GM23248 (cell line): ENCODE results near the gene CLMP. TPM values are rescaled to one million over a fixed set of nuclear protein-coding genes. Genes with fewer than 3 reads are reported as not detected.
A peak's percentile ranks its signal among the peaks of the same experiment; 100 is the strongest.

ENCODE experiments used
- DNase-seq: peaks from one replicate; pipeline ENCODE4 v3.0.0-alpha.2; 2015
- H2AFZ ChIP-seq: fragments of 200-600 bp; sonication (generic); 2 replicates; pipeline ENCODE4 v1.6.1; 2016; ENCODE audit warnings: antibody characterized with exemption
- H3F3A ChIP-seq: fragments of 200-600 bp; sonication (generic); 2 replicates; pipeline ENCODE4 v1.6.1; 2016; ENCODE audit warnings: mild to moderate bottlenecking, antibody characterized with exemption, mixed run types; ENCODE audit not compliant: insufficient read depth
- H3K27ac ChIP-seq: fragments of 200-600 bp; sonication (generic); 2 replicates; pipeline ENCODE4 v1.5.1; 2016; ENCODE audit warnings: mild to moderate bottlenecking
- H3K27me3 ChIP-seq: fragments of 200-600 bp; sonication (generic); replicated peaks from 2 replicates; pipeline ENCODE4 v1.6.1; 2016; ENCODE audit warnings: mild to moderate bottlenecking; ENCODE audit not compliant: insufficient read depth
- H3K36me3 ChIP-seq: fragments of 200-600 bp; sonication (generic); 2 replicates; pipeline ENCODE4 v1.6.1; 2016; ENCODE audit warnings: low read depth, mild to moderate bottlenecking
- H3K4me1 ChIP-seq: fragments of 200-600 bp; sonication (generic); 2 replicates; pipeline ENCODE4 v1.6.1; 2016; ENCODE audit warnings: mild to moderate bottlenecking; ENCODE audit not compliant: insufficient read depth
- H3K4me2 ChIP-seq: fragments of 200-600 bp; sonication (generic); one replicate; pipeline ENCODE4 v1.6.1; 2016; ENCODE audit warnings: mild to moderate bottlenecking; ENCODE audit not compliant: unreplicated experiment
- H3K4me3 ChIP-seq: fragments of 200-600 bp; sonication (generic); 2 replicates; pipeline ENCODE4 v1.5.1; 2016; ENCODE audit warnings: mild to moderate bottlenecking
- H3K79me2 ChIP-seq: fragments of 200-600 bp; sonication (generic); 2 replicates; pipeline ENCODE4 v1.6.1; 2016; ENCODE audit warnings: mild to moderate bottlenecking; ENCODE audit not compliant: insufficient read depth
- H3K9ac ChIP-seq: fragments of 200-600 bp; sonication (generic); 2 replicates; pipeline ENCODE4 v1.6.1; 2016; ENCODE audit warnings: mild to moderate bottlenecking
- H3K9me2 ChIP-seq: fragments of 200-600 bp; sonication (generic); 2 replicates; pipeline ENCODE4 v1.6.1; 2016; ENCODE audit warnings: mixed run types, mild to moderate bottlenecking, moderate library complexity; ENCODE audit not compliant: insufficient read depth
- H3K9me3 ChIP-seq: fragments of 200-600 bp; sonication (generic); one replicate; pipeline ENCODE4 v1.6.1; 2017; ENCODE audit warnings: low read depth
- H4K20me1 ChIP-seq: fragments of 200-600 bp; sonication (generic); 2 replicates; pipeline ENCODE4 v1.6.0; 2016; ENCODE audit not compliant: insufficient read depth
- EZH2 ChIP-seq: fragments of 200-600 bp; sonication (generic); IDR thresholded peaks from 2 replicates; pipeline ENCODE4 v1.6.1; 2018; ENCODE audit warnings: antibody characterized with exemption, mild to moderate bottlenecking; ENCODE audit not compliant: insufficient read depth, poor library complexity, severe bottlenecking
- EZH2phosphoT487 ChIP-seq: fragments of 200-600 bp; sonication (generic); IDR thresholded peaks from 2 replicates; pipeline ENCODE4 v1.6.1; 2018; ENCODE audit warnings: antibody characterized with exemption, moderate library complexity, mild to moderate bottlenecking, low read depth; ENCODE audit not compliant: insufficient read depth
- WGBS, 2 experiments: methylation state at CpG; one replicate each; pipeline ENCODE4 v1.1.6; 2015 to 2017; ENCODE audit warnings: low lambda C conversion rate in 2 of 2, low coverage in 1 of 2; ENCODE audit errors: missing lambda C conversion rate in 2 of 2; 5-methylcytosine and 5-hydroxymethylcytosine counted together
- in situ Hi-C: fragments of 300-500 bp; cut with MboI; formaldehyde crosslinking; loops from 2 replicates; pipeline ENCODE4 v1.15.0; 2020
- polyA plus RNA-seq: library from polyadenylated mRNA; unstranded; fragments of >200 nt; fragmentation: Nextera tagmentation; extraction: Ambion mirVana; gene quantifications from 2 replicates; pipeline ENCODE4 v1.2.1, GENCODE V29; 2016
- small RNA-seq: library from RNA; depleted of rRNA; stranded (forward); fragments of <200 nt; gene quantifications from one replicate; pipeline ENCODE3, GENCODE V24; 2014; ENCODE audit warnings: low read depth, low replicate concordance
- total RNA-seq: library from RNA; depleted of rRNA; stranded (reverse); fragments of >200 nt; shearing (Covaris generic); gene quantifications from 2 replicates; pipeline ENCODE4 v1.2.3, GENCODE V29; 2014; rRNA removed

The CLMP gene
- total and polyA plus RNA-seq, 2 experiments from 2014 or later = 166 to 215 TPM

GRCh38 chr11:123020968-123021367 is 174.1 kb downstream of the CLMP start:
- no peaks in the 10 kb centered on the region for H3K9me3 ChIP-seq
- H3K27me3 ChIP-seq = peaks cover 8% of the 10 kb centered on the region; the same call in 1 of the 2 replicates
- peak; percentile 84 for DNase-seq
- no peak overlapping the region for H3K4me2 ChIP-seq
- in situ Hi-C loops = loop anchor here (25.0 kb wide), 1 partner anchor 409 kb away; no protein-coding TSS in a partner anchor
- no peak overlapping the region for H3K4me3 ChIP-seq
- no peaks in the 10 kb centered on the region for H3K79me2 ChIP-seq
- H3F3A ChIP-seq = no peaks in the 10 kb centered on the region
- no peaks in the 10 kb centered on the region for H4K20me1 ChIP-seq
- 25 to 28% methylated on average over 2 of the region's 2 CpGs for WGBS, 2 experiments
- H3K27ac ChIP-seq = no peak overlapping the region
- no peaks in the 10 kb centered on the region for H3K9me2 ChIP-seq
- TF ChIP-seq EZH2 (no peak), EZH2phosphoT487 (no peak)
- H3K36me3 ChIP-seq = no peaks in the 10 kb centered on the region
- H3K4me1 ChIP-seq = no peaks in the 10 kb centered on the region
- no peak overlapping the region; the same call in 1 of the 2 replicates for H2AFZ ChIP-seq
- H3K9ac ChIP-seq = no peak overlapping the region

Small RNA genes within 50 kb of the gene (small RNA-seq; reads per million reads assigned to genes)
- gene RPL31P47 (not detected), gene SNORD14C (not detected), gene SNORD14D (not detected), gene SNORD14E (62.4 reads per million, percentile 93 among the genes with 10 or more reads in this experiment)

Other genes with a start within 250 kb of the CLMP start
- gene BSX, start 213.4 kb downstream of the CLMP start, total RNA-seq = not detected in 2 replicates
- not detected in 2 replicates for gene BSX, start 213.4 kb downstream of the CLMP start, polyA plus RNA-seq
- gene HSPA8, start 133.1 kb downstream of the CLMP start, total RNA-seq = 2,043 and 2,414 TPM in 2 replicates
- 708 and 741 TPM in 2 replicates for gene HSPA8, start 133.1 kb downstream of the CLMP start, polyA plus RNA-seq
- gene GRAMD1B, start 235.0 kb upstream of the CLMP start, total RNA-seq = 14.8 and 21.4 TPM in 2 replicates
- gene GRAMD1B, start 235.0 kb upstream of the CLMP start, polyA plus RNA-seq = 3.3 and 4.1 TPM in 2 replicates